ENCODE data around the gene RSPO3. TPM values are rescaled to one million over a fixed set of nuclear protein-coding genes. Genes with fewer than 3 reads are reported as not detected.

The RSPO3 gene
- total and polyA plus RNA-seq, 2 of the 4 experiments (the other 2 are of a cell fraction) = not detected

DNA sequence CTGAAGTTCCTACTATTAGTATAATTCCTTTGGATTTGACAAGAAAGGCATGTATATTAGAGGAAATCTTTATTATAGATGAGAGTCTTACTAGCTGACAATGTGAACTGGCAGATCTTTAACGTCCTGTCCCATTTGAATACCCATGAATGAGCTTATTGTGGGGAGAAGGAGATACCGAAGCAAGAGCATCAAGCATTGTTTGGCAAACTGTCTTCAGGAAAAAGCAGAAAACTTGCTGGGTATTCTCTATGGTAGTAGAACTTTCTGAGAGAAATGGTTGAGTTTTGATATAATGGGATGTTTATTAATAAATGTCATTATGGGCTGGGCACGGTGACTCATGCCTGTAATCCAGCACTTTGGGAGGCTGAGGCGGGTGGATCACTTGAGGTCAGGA lies 18.3 kb downstream of the RSPO3 start:
- Histone ChIP-seq H2BK15ac (ENCODE audit: low read depth, low read length) (no peak overlapping the region), H3K9me3 (ENCODE audit: control insufficient read depth, insufficient read depth, low read length) (no peaks in the 10 kb centered on the region), H3K4me1 (ENCODE audit: control insufficient read depth, insufficient read depth, low read length) (no peaks in the 10 kb centered on the region), H3K18ac (ENCODE audit: low read depth, low read length) (no peak overlapping the region), H2AFZ (replicated peaks; ENCODE audit: low read length, poor library complexity) (no peak overlapping the region), H2AK5ac (ENCODE audit: low read depth, low read length) (no peak overlapping the region), H3K4me3 (ENCODE audit: insufficient read depth, low read depth, low read length) (no peak overlapping the region), H3K4me2 (ENCODE audit: low read depth, low read length) (no peak overlapping the region), H2AK9ac (replicated peaks; ENCODE audit: low read depth, low read length, poor library complexity) (no peak overlapping the region), H2BK120ac (ENCODE audit: low read depth, low read length) (no peak overlapping the region), H3K23ac (ENCODE audit: low read depth, low read length) (no peak overlapping the region), H2BK20ac (ENCODE audit: low read depth, low read length) (no peak overlapping the region), H3K9me1 (ENCODE audit: insufficient read depth, low read length) (no peaks in the 10 kb centered on the region), H3K27me3 (ENCODE audit: control insufficient read depth, insufficient read depth, low read length) (peaks cover 8% of the 10 kb centered on the region), H3K4ac (ENCODE audit: low read depth, low read length) (no peak overlapping the region), H3K36me3 (ENCODE audit: control insufficient read depth, insufficient read depth, low read length) (no peaks in the 10 kb centered on the region), H2BK5ac (ENCODE audit: low read depth, low read length, poor library complexity, severe bottlenecking) (no peak overlapping the region), H3K9ac (ENCODE audit: low read depth, low read length) (no peak overlapping the region), H4K8ac (ENCODE audit: low read depth in 2 of 2, low read length in 2 of 2) (no peak overlapping the region), H4K20me1 (ENCODE audit: insufficient read depth, low read length) (no peaks in the 10 kb centered on the region), H3K56ac (ENCODE audit: extremely low read depth, insufficient read depth, low read length) (no peak overlapping the region), H3K14ac (replicated peaks; ENCODE audit: low read depth, low read length) (no peak overlapping the region), H3K27ac (ENCODE audit: insufficient read depth, low read length) (no peak overlapping the region), H4K5ac (ENCODE audit: low read depth, low read length) (no peak overlapping the region), H3K79me1 (ENCODE audit: low read depth in 1 of 2, low read length in 2 of 2) (no peaks in the 10 kb centered on the region), H4K91ac (ENCODE audit: insufficient read depth, low read depth, low read length) (no peak overlapping the region)
- no CpG with 5 or more reads among the region's 4 CpGs for WGBS, 2 experiments (ENCODE audit: extremely low coverage in 2 of 2, insufficient read length in 1 of 2)
- TF ChIP-seq SMC3 (IDR thresholded peaks at IDR 0.05; ENCODE audit: low read depth, low read length) = no peak
- no peak for TF ChIP-seq ELK1 (IDR thresholded peaks at IDR 0.05; ENCODE audit: borderline replicate concordance, low read depth, low read length)
- TF ChIP-seq, protein P1, sequence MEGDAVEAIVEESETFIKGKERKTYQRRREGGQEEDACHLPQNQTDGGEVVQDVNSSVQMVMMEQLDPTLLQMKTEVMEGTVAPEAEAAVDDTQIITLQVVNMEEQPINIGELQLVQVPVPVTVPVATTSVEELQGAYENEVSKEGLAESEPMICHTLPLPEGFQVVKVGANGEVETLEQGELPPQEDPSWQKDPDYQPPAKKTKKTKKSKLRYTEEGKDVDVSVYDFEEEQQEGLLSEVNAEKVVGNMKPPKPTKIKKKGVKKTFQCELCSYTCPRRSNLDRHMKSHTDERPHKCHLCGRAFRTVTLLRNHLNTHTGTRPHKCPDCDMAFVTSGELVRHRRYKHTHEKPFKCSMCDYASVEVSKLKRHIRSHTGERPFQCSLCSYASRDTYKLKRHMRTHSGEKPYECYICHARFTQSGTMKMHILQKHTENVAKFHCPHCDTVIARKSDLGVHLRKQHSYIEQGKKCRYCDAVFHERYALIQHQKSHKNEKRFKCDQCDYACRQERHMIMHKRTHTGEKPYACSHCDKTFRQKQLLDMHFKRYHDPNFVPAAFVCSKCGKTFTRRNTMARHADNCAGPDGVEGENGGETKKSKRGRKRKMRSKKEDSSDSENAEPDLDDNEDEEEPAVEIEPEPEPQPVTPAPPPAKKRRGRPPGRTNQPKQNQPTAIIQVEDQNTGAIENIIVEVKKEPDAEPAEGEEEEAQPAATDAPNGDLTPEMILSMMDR (conservative IDR thresholded peaks at IDR 0.05; ENCODE audit: low read depth, low read length) = no peak
- no peak for TF ChIP-seq MAZ (IDR thresholded peaks at IDR 0.05; ENCODE audit: borderline replicate concordance, low read depth, low read length)
- no peak for TF ChIP-seq POLR2A (IDR thresholded peaks at IDR 0.05; ENCODE audit: low read depth, low read length)
- BruUV-seq (replicated peaks) = no TSS peak
- POLR2A ChIA-PET (ENCODE audit: unreplicated experiment) = no interaction called here
- dilution Hi-C loops (cut with HindIII; ENCODE audit: low sequenced_read_pairs, unreplicated experiment) (no loop called here), intact Hi-C loops (cut with micrococcal nuclease) (no loop called here), in situ Hi-C loops (cut with MboI; ENCODE audit: low sequenced_read_pairs) (no loop called here)
- no peak for ATAC-seq (ENCODE audit: low read depth)
- DNase-seq = no peak
- CTCF ChIA-PET = no interaction called here

Measured in IMR-90 (cell line).